GM18909 (cell line): ENCODE results near the gene PDE4A.
"Not testable (repeated sequence)": the region's sequence is repeated elsewhere in the genome, so short reads cannot be mapped to it uniquely, and the experiment has no call there.

Source experiments
- ATAC-seq: cut with Tn5 transposase; IDR thresholded peaks from one replicate; pipeline ENCODE4 v1.9.1; 2021; ENCODE audit warnings: mild to moderate bottlenecking; ENCODE audit not compliant: unreplicated experiment, poor library complexity

PDE4A gene

GRCh38 chr19:10403137-10404021, 17.0 kb upstream of the PDE4A start, which contains the start of gene CDC37:
Gene CDC37 (minus strand): TSS chr19:10403542. CDS start chr19:10403479, 63 bp downstream.
- peak; percentile 81 for ATAC-seq

GRCh38 chr19:10404888-10405820, 15.2 kb upstream of the PDE4A start:
- ATAC-seq, result no peak

DNA sequence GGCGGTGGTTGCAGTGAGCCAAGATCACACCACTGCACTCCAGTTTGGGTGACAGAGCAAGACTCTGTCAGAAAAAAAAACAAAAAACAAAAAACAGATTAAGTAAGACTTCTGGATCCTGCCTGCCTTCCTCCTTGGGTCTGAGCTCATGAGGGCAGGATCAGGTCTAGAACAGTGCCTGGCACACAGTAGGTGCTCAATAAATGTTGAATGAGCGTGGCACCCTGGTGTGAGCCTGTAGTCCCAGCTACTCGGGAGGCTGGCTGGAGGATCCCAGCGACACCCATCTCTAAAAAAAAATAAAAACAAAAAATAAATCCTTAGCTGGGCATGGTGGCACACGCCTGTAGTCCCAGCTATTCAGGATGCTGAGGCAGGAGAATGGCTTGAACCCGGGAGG, 14.1 kb upstream of the PDE4A start:
- ATAC-seq, result no peak

DNA sequence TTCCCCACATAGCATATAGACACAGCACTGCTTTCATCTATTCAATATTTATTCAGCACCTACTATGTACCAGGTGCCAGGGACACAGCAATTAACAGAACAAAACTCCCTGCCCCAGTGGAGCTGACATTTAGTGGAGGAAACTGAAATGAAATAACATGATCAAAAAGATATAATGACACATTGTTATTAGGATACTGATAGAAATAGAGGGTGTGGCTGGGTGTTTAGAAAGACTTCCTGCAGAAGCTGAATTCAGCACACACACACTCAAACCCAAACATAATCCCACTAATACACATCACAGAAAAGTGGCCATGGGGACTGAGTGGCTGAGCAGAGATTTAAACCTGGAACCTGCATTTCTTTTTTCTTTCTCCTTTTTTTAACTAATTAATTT, 13.2 kb upstream of the PDE4A start:
- ATAC-seq, result no peak

DNA sequence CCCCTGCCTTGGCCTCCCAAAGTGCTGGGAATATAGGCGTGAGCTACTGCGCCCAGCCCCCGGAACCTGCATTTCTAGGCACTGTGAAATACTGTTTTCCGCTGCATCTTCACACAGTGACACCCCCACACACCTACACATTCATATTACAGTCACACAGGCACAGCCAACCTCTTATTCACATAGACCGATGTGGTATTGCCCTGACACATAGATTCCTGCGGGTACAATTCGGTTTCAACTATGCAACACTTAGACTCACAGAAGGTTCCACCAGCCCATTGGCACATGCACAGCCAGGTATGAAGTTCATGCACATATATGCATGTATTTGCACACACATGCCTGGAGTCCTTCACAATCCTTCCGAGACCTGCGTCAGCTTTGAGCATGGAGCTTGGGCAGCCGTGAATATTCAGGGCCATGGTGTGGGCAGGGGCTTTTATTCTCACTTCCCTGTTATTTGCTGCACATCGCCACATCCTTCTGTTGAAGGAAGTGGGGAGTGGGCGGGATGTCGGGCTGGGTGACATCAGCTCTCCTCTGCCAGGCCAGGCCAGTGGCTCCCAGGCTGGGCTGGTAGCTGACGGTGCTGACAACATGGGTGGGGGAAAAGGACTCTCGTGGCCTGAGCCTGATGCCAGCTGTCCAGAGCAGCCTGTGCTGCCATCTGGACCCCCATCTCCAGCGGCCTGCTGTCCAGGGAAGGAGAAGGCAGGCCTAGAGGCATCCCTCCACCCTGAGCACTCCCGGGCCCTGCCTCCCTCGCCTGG, 11.6 kb upstream of the PDE4A start:
- ATAC-seq, result no peak

DNA sequence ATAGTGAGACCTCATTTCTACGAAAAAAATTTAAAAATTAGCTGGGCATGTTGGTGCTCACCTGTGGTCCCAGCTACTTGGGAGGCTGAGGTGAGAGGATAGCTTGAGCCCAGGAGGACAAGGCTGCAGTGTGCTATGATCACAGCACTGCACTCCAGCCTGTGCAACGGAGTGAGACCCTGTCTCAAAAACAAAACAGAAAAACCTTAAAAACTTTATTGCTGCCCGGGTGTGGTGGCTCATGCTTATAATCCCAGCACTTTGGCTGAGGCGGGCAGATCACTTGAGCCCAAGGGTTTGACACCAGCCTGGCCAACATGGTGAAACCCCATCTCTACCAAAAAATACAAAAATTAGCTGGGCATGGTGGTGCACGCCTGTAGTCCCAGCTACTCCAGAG, 9.1 kb upstream of the PDE4A start:
- ATAC-seq, result not testable (repeated sequence)

GRCh38 chr19:10412257-10412977, 7.9 kb upstream of the PDE4A start:
- ATAC-seq, result peak; percentile 55

DNA sequence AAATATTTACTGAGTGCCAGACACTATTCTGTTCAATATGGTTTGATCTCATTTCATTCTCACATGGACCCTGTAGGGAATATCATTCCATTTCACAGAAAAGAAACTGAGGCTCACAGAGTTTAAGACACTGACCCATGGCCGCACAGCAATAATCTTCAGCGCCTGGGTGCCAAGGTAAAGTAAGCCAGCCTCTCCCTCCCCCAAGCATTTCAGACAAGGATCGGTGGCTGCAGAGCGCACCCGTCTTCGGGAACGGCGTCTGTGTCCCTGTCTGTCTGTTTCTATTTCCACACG, 4.3 kb upstream of the PDE4A start:
- ATAC-seq, result no peak

DNA sequence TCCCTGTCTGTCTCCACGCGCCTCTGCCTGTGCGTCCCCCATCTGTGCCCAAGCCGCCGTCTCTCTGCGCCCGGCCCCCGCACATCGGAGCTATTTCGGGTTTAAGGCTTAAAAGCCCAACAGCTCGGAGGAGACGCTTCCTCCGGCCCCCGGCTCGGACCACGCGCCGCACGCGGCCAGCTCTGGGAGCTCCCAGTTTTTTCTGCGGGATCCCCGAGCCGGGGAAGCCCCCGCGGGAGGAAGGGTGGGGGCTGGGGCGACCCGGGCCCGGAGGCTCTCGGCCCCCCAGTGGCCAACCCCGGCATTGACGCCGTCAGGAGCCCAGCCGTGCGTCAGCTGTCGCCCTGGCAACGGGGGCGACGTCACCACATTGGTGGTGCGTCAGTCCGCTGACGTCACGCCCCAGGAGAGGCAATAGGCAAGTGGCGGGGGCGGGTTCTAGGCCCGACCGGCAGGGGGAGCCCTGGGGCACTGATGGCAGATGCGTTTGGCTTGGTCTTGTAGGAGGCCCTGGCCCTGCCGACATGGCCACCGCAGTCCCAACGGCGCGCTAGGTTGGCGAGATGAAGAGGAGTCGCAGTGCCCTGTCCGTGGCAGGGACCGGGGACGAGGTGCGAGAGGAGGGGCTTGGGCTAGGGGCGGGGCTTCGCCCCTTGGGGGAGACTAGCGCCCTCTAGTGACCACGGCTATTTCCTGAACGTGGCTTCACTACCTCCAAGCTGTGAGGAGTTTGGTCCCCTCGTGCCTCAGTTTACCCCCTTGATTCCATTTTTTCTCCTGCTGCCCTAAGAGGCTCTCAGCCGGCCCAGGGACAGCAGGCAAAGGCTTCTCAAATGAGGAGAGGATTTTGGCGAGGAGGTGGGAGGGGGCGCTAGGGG, 3.7 kb upstream of the PDE4A start:
- ATAC-seq, result peak; percentile 63

- no peak for ATAC-seq
These were observed 2.6 kb upstream of the PDE4A start for GRCh38 chr19:10417541-10418234.

DNA sequence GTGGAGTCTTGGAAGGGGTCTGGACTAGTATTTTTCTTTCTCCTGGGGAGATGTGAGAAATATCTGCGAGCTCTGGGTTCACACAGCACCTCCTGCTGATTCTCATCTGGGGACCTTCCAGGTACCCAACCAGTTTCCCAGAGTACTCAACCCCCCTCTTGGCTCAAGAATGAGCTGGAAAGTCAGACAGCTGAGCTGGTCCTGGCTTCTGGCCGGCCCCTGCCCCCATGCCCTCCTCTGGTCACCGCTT, 2.2 kb upstream of the PDE4A start:
- no peak for ATAC-seq

DNA sequence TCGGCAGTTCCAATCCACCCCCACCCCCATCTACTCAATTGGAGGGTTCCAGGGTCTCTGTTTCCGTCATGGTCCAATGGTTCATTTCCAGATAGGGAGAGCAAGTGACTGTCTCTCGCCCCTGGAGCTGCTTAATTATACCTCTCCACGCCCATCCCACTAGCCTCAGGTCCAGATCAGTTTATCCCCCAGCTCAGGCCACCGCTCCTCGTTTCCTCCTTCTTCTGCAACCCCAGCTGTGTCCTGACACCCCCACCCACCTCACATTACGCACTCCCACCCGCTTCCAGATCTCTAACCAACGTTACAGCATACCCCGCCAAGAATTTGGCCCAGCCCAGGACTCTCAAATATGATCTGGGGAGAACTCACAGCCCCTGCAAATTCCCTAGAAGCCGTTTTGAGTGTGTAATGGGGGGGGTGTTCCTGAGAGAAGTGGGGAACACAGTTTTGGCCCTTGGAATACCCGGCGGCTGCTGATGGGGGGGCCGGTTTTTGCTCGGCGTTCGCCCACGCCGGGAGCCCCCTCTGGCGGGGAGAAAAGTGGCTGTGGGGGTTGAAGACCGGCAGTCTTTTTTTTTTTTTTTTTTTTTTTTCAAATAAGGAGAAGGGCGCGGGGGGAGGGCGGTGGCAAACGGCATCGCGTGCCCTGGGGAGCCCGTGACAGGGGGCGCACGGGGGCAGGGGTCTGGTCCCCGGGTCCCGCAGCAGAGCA, 1.7 kb upstream of the PDE4A start:
- no peak for ATAC-seq

DNA sequence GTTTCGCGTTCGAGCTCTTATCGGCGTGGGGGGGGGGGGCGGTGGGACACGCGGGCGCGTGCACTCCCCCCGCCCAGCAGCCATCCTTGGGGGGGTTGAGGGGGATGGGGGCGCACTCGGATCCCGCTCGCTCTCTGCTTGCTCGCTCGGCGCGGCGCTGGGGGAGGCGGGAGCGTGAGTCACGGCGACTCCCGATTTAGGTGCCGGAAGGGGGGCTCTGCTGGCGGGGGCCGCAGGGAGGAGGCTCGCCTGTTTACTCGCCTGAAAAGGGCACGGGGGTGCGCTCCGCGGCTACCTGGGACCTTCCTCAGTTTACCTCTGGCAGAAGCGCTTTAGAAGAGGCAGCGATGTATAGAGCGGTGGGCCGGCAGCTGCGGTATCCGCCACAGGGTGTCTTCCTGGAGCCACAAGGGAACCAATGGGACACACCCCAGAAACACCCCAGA, 1.1 kb upstream of the PDE4A start:
- no peak for ATAC-seq

GRCh38 chr19:10419646-10420443, 493 bp upstream of the PDE4A start:
- ATAC-seq, result no peak

GRCh38 chr19:10421240-10422045, 1.1 kb downstream of the PDE4A start:
- no peak for ATAC-seq

DNA sequence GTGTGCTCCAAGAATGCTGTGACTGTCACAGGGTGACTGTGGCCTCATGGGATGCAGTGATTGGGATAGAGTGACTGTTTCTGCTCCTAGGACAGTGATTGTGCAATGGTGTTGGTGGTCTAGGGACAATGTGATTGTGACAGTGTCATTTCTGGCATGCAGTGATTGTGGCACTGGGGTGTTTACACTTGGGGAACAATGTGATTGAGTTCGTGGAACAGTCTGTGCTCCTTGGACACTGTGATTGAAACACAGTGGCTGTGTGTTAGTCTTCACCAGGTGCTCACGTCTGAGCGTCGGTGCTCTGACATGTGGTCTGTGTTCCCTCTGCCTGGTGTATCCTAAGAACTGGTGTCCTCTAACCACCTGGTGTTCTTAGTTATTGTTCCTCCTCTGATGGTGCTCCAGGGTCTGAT, 1.7 kb downstream of the PDE4A start:
- no peak for ATAC-seq
